WTC11 (cell line): ENCODE results near the gene CCDC24. TPM values are rescaled to one million over a fixed set of nuclear protein-coding genes. Genes with fewer than 3 reads are reported as not detected.

Source experiments
- ATAC-seq: fragments of 200-7000 bp; cut with Tn5 transposase; 2 replicates; pipeline ENCODE4 v1.10.0; 2021; ENCODE audit warnings: mild to moderate bottlenecking, moderate library complexity
- CTCF ChIA-PET: fragments of 300-600 bp; sonication (Branson Sonifier 250); formaldehyde crosslinking; loops from one replicate; lab custom pipeline; 2021; ENCODE audit warnings: antibody characterized with exemption; lab: Charles Lee
- POLR2A ChIA-PET: fragments of 350-600 bp; sonication (Branson Sonifier 250); formaldehyde crosslinking; loops from one replicate; lab custom pipeline; 2021; ENCODE audit warnings: antibody characterized with exemption; lab: Charles Lee
- DNase-seq: peaks from one replicate; pipeline ENCODE4 v3.0.0; 2021; ENCODE audit warnings: low spot score
- H3K27ac Mint-ChIP-seq: 2 replicates; pipeline ENCODE4 v1.8.0; 2021; ENCODE audit warnings: mixed read lengths
- H3K27me3 Mint-ChIP-seq: 2 replicates; pipeline ENCODE4 v1.8.0; 2021; ENCODE audit warnings: low read depth, mild to moderate bottlenecking, moderate library complexity, mixed read lengths
- H3K36me3 Mint-ChIP-seq: 2 replicates; pipeline ENCODE4 v1.8.0; 2021; ENCODE audit warnings: mixed read lengths
- H3K4me1 Mint-ChIP-seq: 2 replicates; pipeline ENCODE4 v1.8.0; 2022; ENCODE audit warnings: mixed read lengths
- H3K4me3 Mint-ChIP-seq: 2 replicates; pipeline ENCODE4 v1.8.0; 2021; ENCODE audit warnings: mild to moderate bottlenecking, moderate library complexity, mixed read lengths
- H3K9me3 Mint-ChIP-seq: 2 replicates; pipeline ENCODE4 v1.8.0; 2021; ENCODE audit warnings: mixed read lengths
- ATF2 ChIP-seq: sonication (generic); formaldehyde crosslinking; IDR thresholded peaks from 2 replicates; pipeline ENCODE4 v1.8.1; 2022; ENCODE audit warnings: low read depth, missing genetic modification reagents, borderline replicate concordance
- ESRRA ChIP-seq: sonication (generic); formaldehyde crosslinking; IDR thresholded peaks from 2 replicates; pipeline ENCODE4 v1.8.1; 2022; ENCODE audit warnings: mild to moderate bottlenecking, missing genetic modification reagents, borderline replicate concordance
- FOXK1 ChIP-seq: sonication (generic); formaldehyde crosslinking; IDR thresholded peaks from 2 replicates; pipeline ENCODE4 v1.8.0; 2022; ENCODE audit warnings: mild to moderate bottlenecking, moderate library complexity, missing genetic modification reagents
- GABPB1 ChIP-seq: sonication (generic); formaldehyde crosslinking; IDR thresholded peaks from 2 replicates; pipeline ENCODE4 v1.8.1; 2023; ENCODE audit warnings: mild to moderate bottlenecking, missing genetic modification reagents
- HMGA2 ChIP-seq: fragments of 250-450 bp; sonication (Bioruptor Pico); IDR thresholded peaks from 2 replicates; pipeline ENCODE4 v1.4.0; 2021; ENCODE audit warnings: mild to moderate bottlenecking, moderate library complexity
- IRF2 ChIP-seq: sonication (generic); formaldehyde crosslinking; IDR thresholded peaks from 2 replicates; pipeline ENCODE4 v1.8.0; 2022; ENCODE audit warnings: low read depth, missing genetic modification reagents, borderline replicate concordance
- MAX ChIP-seq: sonication (generic); formaldehyde crosslinking; IDR thresholded peaks from 2 replicates; pipeline ENCODE4 v1.8.0; 2022; ENCODE audit warnings: mild to moderate bottlenecking, missing genetic modification reagents
- NFATC4 ChIP-seq: fragments of 250-450 bp; sonication (Bioruptor Pico); IDR thresholded peaks from 2 replicates; pipeline ENCODE4 v1.9.0; 2021; ENCODE audit warnings: mild to moderate bottlenecking
- NR2C2 ChIP-seq: sonication (generic); formaldehyde crosslinking; IDR thresholded peaks from 2 replicates; pipeline ENCODE4 v1.8.0; 2022; ENCODE audit warnings: mild to moderate bottlenecking, missing genetic modification reagents
- PREB ChIP-seq: sonication (generic); formaldehyde crosslinking; IDR thresholded peaks from 2 replicates; pipeline ENCODE4 v1.8.1; 2022; ENCODE audit warnings: mild to moderate bottlenecking, missing genetic modification reagents, moderate library complexity, borderline replicate concordance
- SP1 ChIP-seq: sonication (generic); formaldehyde crosslinking; conservative IDR thresholded peaks from 2 replicates; pipeline ENCODE4 v1.8.1; 2022; ENCODE audit warnings: missing genetic modification reagents
- TP53 ChIP-seq: sonication (generic); formaldehyde crosslinking; IDR thresholded peaks from 2 replicates; pipeline ENCODE4 v1.8.1; 2023; ENCODE audit warnings: mild to moderate bottlenecking, missing genetic modification reagents
- USF1 ChIP-seq: sonication (generic); formaldehyde crosslinking; IDR thresholded peaks from 2 replicates; pipeline ENCODE4 v1.8.0; 2022; ENCODE audit warnings: mild to moderate bottlenecking, missing genetic modification reagents
- ZMAT4 ChIP-seq: fragments of 250-450 bp; sonication (Bioruptor Pico); IDR thresholded peaks from 2 replicates; pipeline ENCODE4 v1.9.0; 2021; ENCODE audit warnings: mild to moderate bottlenecking
- ZNF232 ChIP-seq: sonication (generic); formaldehyde crosslinking; IDR thresholded peaks from 2 replicates; pipeline ENCODE4 v1.8.0; 2022; ENCODE audit warnings: mild to moderate bottlenecking, missing genetic modification reagents
- ZNF416 ChIP-seq: fragments of 250-450 bp; sonication (Bioruptor Pico); IDR thresholded peaks from 2 replicates; pipeline ENCODE4 v1.9.0; 2021; ENCODE audit warnings: mild to moderate bottlenecking, inconsistent platforms
- total RNA-seq: library from RNA; stranded (reverse); gene quantifications from 3 replicates; pipeline ENCODE4 v1.2.3, GENCODE V29; 2021
- TF ChIP-seq, protein P1 (sequence below): sonication (generic); formaldehyde crosslinking; IDR thresholded peaks from 2 replicates; pipeline ENCODE4 v1.8.0; 2022; ENCODE audit warnings: missing genetic modification reagents

CCDC24 gene
- total RNA-seq, 1 experiment from 2014 or later, result 12.1 TPM

DNA sequence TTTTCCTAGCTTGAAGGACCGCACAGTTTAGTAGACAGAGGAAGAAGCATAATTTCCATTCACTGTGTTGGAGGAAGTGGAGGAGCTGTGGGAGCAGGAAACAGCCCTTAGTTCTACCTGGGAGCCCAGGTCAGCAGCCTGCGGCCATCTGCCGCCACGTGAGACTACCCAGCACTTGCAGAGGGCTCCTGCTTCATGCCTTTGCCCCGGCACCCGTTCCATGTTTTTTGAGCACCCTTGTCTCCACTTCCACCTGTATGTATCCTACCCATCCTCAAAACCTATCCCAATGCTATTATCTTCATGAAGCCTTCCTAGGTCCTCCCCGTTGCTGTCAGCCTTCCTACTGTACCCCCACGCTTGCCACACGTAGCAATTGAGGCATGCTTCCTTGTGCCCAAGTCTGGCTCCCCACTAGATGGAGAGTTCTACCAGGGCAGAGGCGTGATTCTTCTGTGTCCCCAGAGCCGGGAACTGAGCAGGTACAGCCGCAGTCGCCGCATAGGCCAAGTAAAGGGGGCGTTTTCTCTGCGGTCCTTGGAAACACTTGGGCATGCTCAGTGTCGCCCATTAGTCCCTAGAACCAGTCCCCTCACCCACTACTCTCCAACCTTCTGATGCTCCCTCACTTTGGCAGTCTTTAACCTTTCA, 38.0 kb downstream of the CCDC24 start (continued):
- TF ChIP-seq PREB (CRISPR knock-in tag), result no peak
- no peak; the same call in 1 of the 2 replicates for TF ChIP-seq SP1 (CRISPR knock-in tag)
- no peak for TF ChIP-seq IRF2 (CRISPR knock-in tag)
- TF ChIP-seq USF1 (CRISPR knock-in tag), result no peak

- peaks cover 45% of the 10 kb centered on the region for H3K4me1 Mint-ChIP-seq
- DNase-seq (peak; percentile 92), ATAC-seq (peak; percentile 63)
- TF ChIP-seq ZMAT4, result 0 out of 2 replicates have a peak, but pooled peaks have one; percentile 6
- no peak for TF ChIP-seq ATF2 (CRISPR knock-in tag)
- no peak for TF ChIP-seq ZNF416 (CRISPR knock-in tag)
- TF ChIP-seq SP1 (CRISPR knock-in tag), result peak; percentile 59
- TF ChIP-seq MAX (CRISPR knock-in tag), result peak; percentile 85
- peak; percentile 98 for TF ChIP-seq GABPB1
- TF ChIP-seq ZNF232 (CRISPR knock-in tag), result peak; percentile 42
- TF ChIP-seq TP53 (CRISPR knock-in tag), result 0 out of 2 replicates have a peak, but pooled peaks have one; percentile 48
- TF ChIP-seq NR2C2 (CRISPR knock-in tag), result 0 out of 2 replicates have a peak, but pooled peaks have one; percentile 8
- no peaks in the 10 kb centered on the region for H3K27me3 Mint-ChIP-seq
- no peaks in the 10 kb centered on the region for H3K36me3 Mint-ChIP-seq
- POLR2A ChIA-PET, result interaction anchor here (0.5 to 1.2 kb wide), 5 partner anchors 13 to 381 kb away, joined by 3 to 4 read pairs (median 3); no protein-coding TSS in a partner anchor
- CTCF ChIA-PET, result interaction anchor here (1.1 to 2.2 kb wide), 3 partner anchors 13 to 96 kb away, joined by 3 to 6 read pairs (median 6); no protein-coding TSS in a partner anchor
- no peaks in the 10 kb centered on the region for H3K9me3 Mint-ChIP-seq
- H3K4me3 Mint-ChIP-seq, result peak overlapping the region; percentile 91
- peak overlapping the region; percentile 91 for H3K27ac Mint-ChIP-seq
Observed at GRCh38 chr1:44029911-44030604, 38.7 kb downstream of the CCDC24 start.

GRCh38 chr1:44030605-44031251, 39.3 kb downstream of the CCDC24 start:
- no peak overlapping the region for H3K27ac Mint-ChIP-seq
- ChIA-PET POLR2A (interaction anchor here (0.7 to 1.9 kb wide), 5 partner anchors 14 to 381 kb away, joined by 3 to 6 read pairs (median 3); partner anchors contain the start of gene ATP6V0B), CTCF (interaction anchor here (0.9 to 6.6 kb wide), 6 partner anchors 14 to 96 kb away, joined by 3 to 132 read pairs (median 6); no protein-coding TSS in a partner anchor)
- ATAC-seq (peak; percentile 30), DNase-seq (peak; percentile 73)
- no peaks in the 10 kb centered on the region for H3K27me3 Mint-ChIP-seq
- peaks cover 42% of the 10 kb centered on the region for H3K4me1 Mint-ChIP-seq
- no peaks in the 10 kb centered on the region for H3K36me3 Mint-ChIP-seq
- peak overlapping the region; percentile 87 for H3K4me3 Mint-ChIP-seq
- H3K9me3 Mint-ChIP-seq, result no peaks in the 10 kb centered on the region
- no peak; the same call in 1 of the 2 replicates for TF ChIP-seq NFATC4 (CRISPR knock-in tag)
- TF ChIP-seq, protein P1, sequence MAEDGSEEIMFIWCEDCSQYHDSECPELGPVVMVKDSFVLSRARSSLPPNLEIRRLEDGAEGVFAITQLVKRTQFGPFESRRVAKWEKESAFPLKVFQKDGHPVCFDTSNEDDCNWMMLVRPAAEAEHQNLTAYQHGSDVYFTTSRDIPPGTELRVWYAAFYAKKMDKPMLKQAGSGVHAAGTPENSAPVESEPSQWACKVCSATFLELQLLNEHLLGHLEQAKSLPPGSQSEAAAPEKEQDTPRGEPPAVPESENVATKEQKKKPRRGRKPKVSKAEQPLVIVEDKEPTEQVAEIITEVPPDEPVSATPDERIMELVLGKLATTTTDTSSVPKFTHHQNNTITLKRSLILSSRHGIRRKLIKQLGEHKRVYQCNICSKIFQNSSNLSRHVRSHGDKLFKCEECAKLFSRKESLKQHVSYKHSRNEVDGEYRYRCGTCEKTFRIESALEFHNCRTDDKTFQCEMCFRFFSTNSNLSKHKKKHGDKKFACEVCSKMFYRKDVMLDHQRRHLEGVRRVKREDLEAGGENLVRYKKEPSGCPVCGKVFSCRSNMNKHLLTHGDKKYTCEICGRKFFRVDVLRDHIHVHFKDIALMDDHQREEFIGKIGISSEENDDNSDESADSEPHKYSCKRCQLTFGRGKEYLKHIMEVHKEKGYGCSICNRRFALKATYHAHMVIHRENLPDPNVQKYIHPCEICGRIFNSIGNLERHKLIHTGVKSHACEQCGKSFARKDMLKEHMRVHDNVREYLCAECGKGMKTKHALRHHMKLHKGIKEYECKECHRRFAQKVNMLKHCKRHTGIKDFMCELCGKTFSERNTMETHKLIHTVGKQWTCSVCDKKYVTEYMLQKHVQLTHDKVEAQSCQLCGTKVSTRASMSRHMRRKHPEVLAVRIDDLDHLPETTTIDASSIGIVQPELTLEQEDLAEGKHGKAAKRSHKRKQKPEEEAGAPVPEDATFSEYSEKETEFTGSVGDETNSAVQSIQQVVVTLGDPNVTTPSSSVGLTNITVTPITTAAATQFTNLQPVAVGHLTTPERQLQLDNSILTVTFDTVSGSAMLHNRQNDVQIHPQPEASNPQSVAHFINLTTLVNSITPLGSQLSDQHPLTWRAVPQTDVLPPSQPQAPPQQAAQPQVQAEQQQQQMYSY (CRISPR knock-in tag), result no peak
- no peak for TF ChIP-seq ATF2 (CRISPR knock-in tag)
- no peak for TF ChIP-seq MAX (CRISPR knock-in tag)
- no peak for TF ChIP-seq HMGA2 (CRISPR knock-in tag)
- peak; percentile 17; the same call in 1 of the 2 replicates for TF ChIP-seq ZNF232 (CRISPR knock-in tag)
- no peak; the same call in 1 of the 2 replicates for TF ChIP-seq FOXK1 (CRISPR knock-in tag)
- no peak for TF ChIP-seq ESRRA (CRISPR knock-in tag)
